Measurements from ENCODE around the gene VIPAS39. TPM values are rescaled to one million over a fixed set of nuclear protein-coding genes. Genes with fewer than 3 reads are reported as not detected.
A peak's percentile ranks its signal among the peaks of the same experiment; 100 is the strongest.

Gene VIPAS39
- 10 to 100 TPM; 10.5 to 24.0 (median 16.2) TPM for total RNA-seq

GRCh38 chr14:77457522-77458248 lies at the start of gene VIPAS39, which contains the start of gene AHSA1:
TSS of gene VIPAS39 (minus strand) at chr14:77457601. CDS start at chr14:77454102, 3,499 bp downstream.
TSS of gene AHSA1 (plus strand) at chr14:77458093. CDS start at chr14:77458190, 97 bp downstream.
- H3K9me3 ChIP-seq: no peaks in the 10 kb centered on the region
- H3K27ac ChIP-seq: peak within 1 kb of the TSS; percentile 92 to 98 (median 98)
- WGBS, 2 donors: 0 to 1% methylated on average over 49 to 50 of the region's 50 CpGs
- TF ChIP-seq POLR2A (IDR thresholded peaks at IDR 0.05): peak; percentile 56 to 90
- TF ChIP-seq EP300 (IDR thresholded peaks at IDR 0.05): peak; percentile 85 to 95
- TF ChIP-seq CTCF (IDR thresholded peaks at IDR 0.05): peak in 2 of 5 experiments; percentile 17 to 22
- H3K36me3 ChIP-seq: peaks cover 0 to 41% (median 8%) of the 10 kb centered on the region in 3 donors
- peak; percentile 88 to 94 for DNase-seq (ENCODE audit: low spot score in 2 of 2)
- H3K4me3 ChIP-seq: peak within 1 kb of the TSS; percentile 89 to 98 (median 92)
- H3K27me3 ChIP-seq: no peaks in the 10 kb centered on the region
- H3K4me1 ChIP-seq: peaks cover 0 to 40% (median 17%) of the 10 kb centered on the region in 4 donors

GRCh38 chr14:77505031-77505430 lies 47.6 kb upstream of the VIPAS39 start:
- Histone ChIP-seq H3K4me3 (no peak overlapping the region), H3K27ac (no peak overlapping the region), H3K27me3 (peaks cover 0 to 3% of the 10 kb centered on the region in 2 donors), H3K9me3 (peaks cover 0 to 13% (median 0%) of the 10 kb centered on the region in 4 donors), H3K36me3 (peaks cover 0 to 41% (median 0%) of the 10 kb centered on the region in 3 donors), H3K4me1 (no peaks in the 10 kb centered on the region)
- WGBS, 2 donors: 69 to 81% methylated on average over 4 of the region's 4 CpGs
- no peak for DNase-seq (ENCODE audit: low spot score in 2 of 2)
- TF ChIP-seq POLR2A (IDR thresholded peaks at IDR 0.05) (no peak), EP300 (IDR thresholded peaks at IDR 0.05) (no peak), CTCF (IDR thresholded peaks at IDR 0.05) (no peak)

GRCh38 chr14:77503138-77503537 lies 45.7 kb upstream of the VIPAS39 start:
- peaks cover 0 to 21% of the 10 kb centered on the region in 2 donors for H3K27me3 ChIP-seq
- peaks cover 0 to 23% (median 0%) of the 10 kb centered on the region in 3 donors for H3K36me3 ChIP-seq
- H3K4me1 ChIP-seq: peaks cover 0 to 14% (median 7%) of the 10 kb centered on the region in 4 donors
- no peak overlapping the region for H3K4me3 ChIP-seq
- WGBS, 2 donors: 96 to 98% methylated on average over 5 of the region's 5 CpGs
- DNase-seq (ENCODE audit: low spot score in 2 of 2): no peak
- TF ChIP-seq CTCF (IDR thresholded peaks at IDR 0.05) (no peak), EP300 (IDR thresholded peaks at IDR 0.05) (no peak), POLR2A (IDR thresholded peaks at IDR 0.05) (no peak)
- H3K9me3 ChIP-seq: peaks cover 0 to 13% (median 0%) of the 10 kb centered on the region in 4 donors
- no peak overlapping the region for H3K27ac ChIP-seq

GRCh38 chr14:77502109-77502782 lies 44.8 kb upstream of the VIPAS39 start:
- Histone ChIP-seq H3K9me3 (peaks cover 0 to 13% (median 0%) of the 10 kb centered on the region in 4 donors), H3K4me3 (no peak overlapping the region), H3K36me3 (peaks cover 0 to 14% (median 0%) of the 10 kb centered on the region in 3 donors), H3K27me3 (peaks cover 0 to 28% of the 10 kb centered on the region in 2 donors), H3K27ac (no peak overlapping the region), H3K4me1 (peaks cover 0 to 18% (median 9%) of the 10 kb centered on the region in 4 donors)
- WGBS, 2 donors: 74 to 84% methylated on average over 11 of the region's 11 CpGs
- TF ChIP-seq POLR2A (IDR thresholded peaks at IDR 0.05) (no peak), EP300 (IDR thresholded peaks at IDR 0.05) (no peak), CTCF (IDR thresholded peaks at IDR 0.05) (no peak)
- no peak for DNase-seq (ENCODE audit: low spot score in 2 of 2)

Data from tibial nerve (tissue), 4 donors.